Right lobe of liver (tissue), 6 donors: ENCODE results near the gene C16orf54. TPM values are rescaled to one million over a fixed set of nuclear protein-coding genes. Genes with fewer than 3 reads are reported as not detected.
A peak's percentile ranks its signal among the peaks of the same experiment; 100 is the strongest.
"Not testable (repeated sequence)": the region's sequence is repeated elsewhere in the genome, so short reads cannot be mapped to it uniquely, and the experiment has no call there.

Experiments used
- ATAC-seq, 4 donors: fragments of 200-7000 bp; cut with Tn5 transposase; one replicate each; pipeline ENCODE4 v1.9.1; 2020; ENCODE audit warnings: mild to moderate bottlenecking in 4 of 4, moderate library complexity in 4 of 4
- DNase-seq, 3 donors: peaks; one replicate each; pipeline ENCODE4 v3.0.0-alpha.2; 2020
- H3K27ac ChIP-seq, 3 donors: fragments of 200-600 bp; one replicate each; pipeline ENCODE4 v1.8.0; 2022
- H3K27me3 ChIP-seq, 2 donors: fragments of 200-600 bp; one replicate each; pipeline ENCODE4 v1.8.0; 2022
- H3K36me3 ChIP-seq, 4 donors: fragments of 200-600 bp; sonication (generic) in 1 of 4; one replicate each; pipeline versions ENCODE4 v1.5.1 to v1.8.0; 2017 to 2022; ENCODE audit warnings: control low read depth in 1 of 4
- H3K4me1 ChIP-seq, 4 donors: fragments of 200-600 bp; sonication (generic) in 1 of 4; one replicate each; pipeline versions ENCODE4 v1.5.1 to v1.8.0; 2017 to 2022; ENCODE audit warnings: control low read depth in 1 of 4
- H3K4me3 ChIP-seq, 3 donors: fragments of 200-600 bp; one replicate each; pipeline ENCODE4 v1.8.0; 2022
- H3K9me3 ChIP-seq, 4 donors: fragments of 200-600 bp; sonication (generic) in 1 of 4; one replicate each; pipeline versions ENCODE4 v1.5.1 to v1.8.0; 2017 to 2022; ENCODE audit warnings: control low read depth in 1 of 4
- CTCF ChIP-seq, 4 donors: fragments of 200-600 bp in 3 of 4; fragments of 450-650 bp in 1 of 4; IDR thresholded peaks; one replicate each; pipeline versions ENCODE4 v1.5.1 to v1.8.0; 2016 to 2022; ENCODE audit warnings: antibody characterized with exemption in 4 of 4, mild to moderate bottlenecking in 2 of 4
- POLR2A ChIP-seq: fragments of 450-650 bp; IDR thresholded peaks from one replicate; pipeline ENCODE4 v1.6.1; 2017; ENCODE audit warnings: antibody characterized with exemption, mild to moderate bottlenecking
- WGBS: methylation state at CpG from one replicate; pipeline ENCODE4 v1.1.6; 2018; ENCODE audit warnings: low coverage, low lambda C conversion rate; ENCODE audit not compliant: insufficient coverage; ENCODE audit errors: missing lambda C conversion rate; 5-methylcytosine and 5-hydroxymethylcytosine counted together
- intact Hi-C, 2 donors: fragments of 100-400 bp; cut with DNase I; formaldehyde crosslinking; loops; one replicate each; pipeline versions ENCODE4 v1.11.2 to v1.14.1; 2022
- total RNA-seq, 6 experiments: library from RNA; depleted of rRNA in 2 of 6; stranded (reverse); fragments of >200 nt in 2 of 6; fragmentation: NEBNext Ultra II Directional in 3 of 6; extraction: Animal tissue kit (Norgen Biotek cat#: 25700) in 3 of 6; gene quantifications; one replicate each; pipeline versions ENCODE4 v1.1.0 to v1.2.4, GENCODE V29; 2016 to 2023
- donor health status: DM: no; HTN: yes; CAD: no.
- donor health status: DM: no; HTN: no; CAD: no.
- donor health status: DM: no; HTN: no; CAD: no.
- donor health status: DM: no; HTN: yes; CAD: no.
- donor health status: DM: no; HTN: yes; CAD: no.

The C16orf54 gene
- total RNA-seq, 6 experiments from 2014 or later: 0.40 to 1.2 (median 0.66) TPM

- ATAC-seq: no peak
- Histone ChIP-seq H3K27me3 (no peaks in the 10 kb centered on the region), H3K4me3 (no peak overlapping the region), H3K9me3 (no peaks in the 10 kb centered on the region), H3K27ac (no peak overlapping the region), H3K4me1 (no peaks in the 10 kb centered on the region), H3K36me3 (no peaks in the 10 kb centered on the region)
- DNase-seq: no peak
- intact Hi-C loops: no loop called here
- 77% methylated on average over 6 of the region's 7 CpGs for WGBS
- TF ChIP-seq POLR2A: no peak
- TF ChIP-seq CTCF (IDR thresholded peaks at IDR 0.05): no peak
These were observed 3.0 kb downstream of the C16orf54 start for GRCh38 chr16:29742683-29743275.

GRCh38 chr16:29740630-29741015 is 5.2 kb downstream of the C16orf54 start:
- H3K4me3 ChIP-seq, DNase-seq, H3K9me3 ChIP-seq, H3K27me3 ChIP-seq, H3K36me3 ChIP-seq, H3K4me1 ChIP-seq, ATAC-seq, intact Hi-C loops, H3K27ac ChIP-seq: not testable (repeated sequence)
- 49% methylated on average over 4 of the region's 11 CpGs for WGBS

GRCh38 chr16:29739927-29740629 is 5.7 kb downstream of the C16orf54 start:
- H3K4me3 ChIP-seq, ATAC-seq, H3K27ac ChIP-seq, H3K36me3 ChIP-seq, DNase-seq, H3K27me3 ChIP-seq, H3K4me1 ChIP-seq, H3K9me3 ChIP-seq, intact Hi-C loops: not testable (repeated sequence)
- WGBS: 75% methylated on average over 5 of the region's 6 CpGs

GRCh38 chr16:29738514-29738913 is 7.3 kb downstream of the C16orf54 start:
- Histone ChIP-seq H3K27ac (no peak overlapping the region), H3K36me3 (no peaks in the 10 kb centered on the region), H3K4me3 (no peak overlapping the region), H3K9me3 (no peaks in the 10 kb centered on the region), H3K4me1 (no peaks in the 10 kb centered on the region), H3K27me3 (no peaks in the 10 kb centered on the region)
- 50% methylated on average over 2 of the region's 2 CpGs for WGBS
- ATAC-seq (peak in 3 of 4 donors; percentile 24 to 53 (median 38)), DNase-seq (no peak)
- intact Hi-C loops: no loop called here
- TF ChIP-seq POLR2A (no peak), CTCF (IDR thresholded peaks at IDR 0.05) (no peak)

GRCh38 chr16:29737713-29738112 is 8.1 kb downstream of the C16orf54 start:
- H3K36me3 ChIP-seq: no peaks in the 10 kb centered on the region
- no peak overlapping the region for H3K27ac ChIP-seq
- no peaks in the 10 kb centered on the region for H3K4me1 ChIP-seq
- 31% methylated on average over 4 of the region's 5 CpGs for WGBS
- DNase-seq: no peak
- H3K4me3 ChIP-seq: no peak overlapping the region
- intact Hi-C loops: no loop called here
- H3K27me3 ChIP-seq: no peaks in the 10 kb centered on the region
- H3K9me3 ChIP-seq: no peaks in the 10 kb centered on the region
- no peak for TF ChIP-seq POLR2A
- peak in 3 of 4 donors; percentile 21 to 36 (median 35) for ATAC-seq

- no peaks in the 10 kb centered on the region for H3K36me3 ChIP-seq
- 72% methylated on average over 5 of the region's 6 CpGs for WGBS
- DNase-seq: no peak
- no peaks in the 10 kb centered on the region for H3K9me3 ChIP-seq
- H3K4me3 ChIP-seq: no peak overlapping the region
- H3K27ac ChIP-seq: no peak overlapping the region
- intact Hi-C loops: no loop called here
- H3K27me3 ChIP-seq: no peaks in the 10 kb centered on the region
- no peaks in the 10 kb centered on the region for H3K4me1 ChIP-seq
- no peak for ATAC-seq
- TF ChIP-seq POLR2A (no peak), CTCF (IDR thresholded peaks at IDR 0.05) (no peak)
These were observed 9.0 kb downstream of the C16orf54 start for GRCh38 chr16:29736764-29737163.
